ENCODE measurements around the gene RELL2. TPM values are rescaled to one million over a fixed set of nuclear protein-coding genes. Genes with fewer than 3 reads are reported as not detected.

RELL2 gene
- total RNA-seq, 1 donor from 2014 or later: under 0.01 TPM

- peaks cover 0 to 16% (median 12%) of the 10 kb centered on the region in 3 donors for H3K27me3 ChIP-seq (ENCODE audit: control insufficient read depth in 3 of 3, insufficient read depth in 3 of 3, low read length in 3 of 3)
- peaks cover 4 to 18% (median 9%) of the 10 kb centered on the region in 3 donors for H3K36me3 ChIP-seq (ENCODE audit: control insufficient read depth in 3 of 3, insufficient read depth in 3 of 3, low read length in 3 of 3)
- no peaks in the 10 kb centered on the region for H3K9me3 ChIP-seq (ENCODE audit: control insufficient read depth in 3 of 3, low read length in 3 of 3)
- H3K9ac ChIP-seq (ENCODE audit: low read depth in 1 of 3, low read length in 3 of 3): peak overlapping the region; percentile 92 to 95 (median 92)
- H3K4me3 ChIP-seq (ENCODE audit: low read length in 3 of 3): peak overlapping the region; percentile 91 to 98 (median 95)
- peak overlapping the region; percentile 76 for H3K27ac ChIP-seq (ENCODE audit: low read depth, low read length)
- H3K4me1 ChIP-seq (ENCODE audit: control insufficient read depth in 3 of 3, insufficient read depth in 3 of 3, low read length in 3 of 3): peaks cover 25 to 35% (median 25%) of the 10 kb centered on the region in 3 donors
Observed at GRCh38 chr5:141635646-141636045, 1.2 kb upstream of the RELL2 start.

GRCh38 chr5:141636106-141636412, 738 bp upstream of the RELL2 start:
- Histone ChIP-seq H3K27me3 (ENCODE audit: control insufficient read depth in 3 of 3, insufficient read depth in 3 of 3, low read length in 3 of 3) (peaks cover 0 to 16% (median 12%) of the 10 kb centered on the region in 3 donors), H3K36me3 (ENCODE audit: control insufficient read depth in 3 of 3, insufficient read depth in 3 of 3, low read length in 3 of 3) (peaks cover 4 to 15% (median 9%) of the 10 kb centered on the region in 3 donors), H3K4me3 (ENCODE audit: low read length in 3 of 3) (peak overlapping the region; percentile 91 to 98 (median 95)), H3K4me1 (ENCODE audit: control insufficient read depth in 3 of 3, insufficient read depth in 3 of 3, low read length in 3 of 3) (peaks cover 25 to 35% (median 25%) of the 10 kb centered on the region in 3 donors), H3K27ac (ENCODE audit: low read depth, low read length) (peak overlapping the region; percentile 76), H3K9me3 (ENCODE audit: control insufficient read depth in 3 of 3, low read length in 3 of 3) (no peaks in the 10 kb centered on the region), H3K9ac (ENCODE audit: low read depth in 1 of 3, low read length in 3 of 3) (peak overlapping the region; percentile 92 to 95 (median 92))

GRCh38 chr5:141637123-141637766, 448 bp downstream of the RELL2 start:
- H3K9me3 ChIP-seq (ENCODE audit: control insufficient read depth in 3 of 3, low read length in 3 of 3): no peaks in the 10 kb centered on the region
- H3K36me3 ChIP-seq (ENCODE audit: control insufficient read depth in 3 of 3, insufficient read depth in 3 of 3, low read length in 3 of 3): peaks cover 4 to 12% (median 9%) of the 10 kb centered on the region in 3 donors
- H3K27me3 ChIP-seq (ENCODE audit: control insufficient read depth in 3 of 3, insufficient read depth in 3 of 3, low read length in 3 of 3): peaks cover 0 to 16% (median 12%) of the 10 kb centered on the region in 3 donors
- no peak overlapping the region for H3K27ac ChIP-seq (ENCODE audit: low read depth, low read length)
- peaks cover 25 to 35% (median 25%) of the 10 kb centered on the region in 3 donors for H3K4me1 ChIP-seq (ENCODE audit: control insufficient read depth in 3 of 3, insufficient read depth in 3 of 3, low read length in 3 of 3)
- peak overlapping the region; percentile 91 to 98 (median 95) for H3K4me3 ChIP-seq (ENCODE audit: low read length in 3 of 3)
- peak overlapping the region; percentile 20 to 95 (median 62) for H3K9ac ChIP-seq (ENCODE audit: low read depth in 1 of 3, low read length in 3 of 3)

- H3K27ac ChIP-seq (ENCODE audit: low read depth, low read length): no peak overlapping the region
- peak overlapping the region in 1 of 3 donors; percentile 95 for H3K9ac ChIP-seq (ENCODE audit: low read depth in 1 of 3, low read length in 3 of 3)
Observed at GRCh38 chr5:141637767-141638419, 1.1 kb downstream of the RELL2 start.

GRCh38 chr5:141638771-141639170, 2.0 kb downstream of the RELL2 start:
- H3K27ac ChIP-seq (ENCODE audit: low read depth, low read length): no peak overlapping the region
- H3K9me3 ChIP-seq (ENCODE audit: control insufficient read depth in 3 of 3, low read length in 3 of 3): no peaks in the 10 kb centered on the region
- H3K27me3 ChIP-seq (ENCODE audit: control insufficient read depth in 3 of 3, insufficient read depth in 3 of 3, low read length in 3 of 3): peaks cover 0 to 16% (median 12%) of the 10 kb centered on the region in 3 donors
- H3K36me3 ChIP-seq (ENCODE audit: control insufficient read depth in 3 of 3, insufficient read depth in 3 of 3, low read length in 3 of 3): peaks cover 0 to 7% (median 6%) of the 10 kb centered on the region in 3 donors
- no peak overlapping the region for H3K9ac ChIP-seq (ENCODE audit: low read depth in 1 of 3, low read length in 3 of 3)
- peaks cover 25 to 35% (median 25%) of the 10 kb centered on the region in 3 donors for H3K4me1 ChIP-seq (ENCODE audit: control insufficient read depth in 3 of 3, insufficient read depth in 3 of 3, low read length in 3 of 3)
- H3K4me3 ChIP-seq (ENCODE audit: low read length in 3 of 3): no peak overlapping the region

More at GRCh38 chr5:141637767-141638419, 1.1 kb downstream of the RELL2 start:
- Histone ChIP-seq H3K4me3 (ENCODE audit: low read length in 3 of 3) (peak overlapping the region; percentile 91 to 98 (median 95)), H3K4me1 (ENCODE audit: control insufficient read depth in 3 of 3, insufficient read depth in 3 of 3, low read length in 3 of 3) (peaks cover 25 to 35% (median 25%) of the 10 kb centered on the region in 3 donors), H3K27me3 (ENCODE audit: control insufficient read depth in 3 of 3, insufficient read depth in 3 of 3, low read length in 3 of 3) (peaks cover 0 to 16% (median 12%) of the 10 kb centered on the region in 3 donors), H3K9me3 (ENCODE audit: control insufficient read depth in 3 of 3, low read length in 3 of 3) (no peaks in the 10 kb centered on the region), H3K36me3 (ENCODE audit: control insufficient read depth in 3 of 3, insufficient read depth in 3 of 3, low read length in 3 of 3) (peaks cover 0 to 7% (median 6%) of the 10 kb centered on the region in 3 donors)

GRCh38 chr5:141639357-141640050, 2.7 kb downstream of the RELL2 start:
- no peaks in the 10 kb centered on the region for H3K9me3 ChIP-seq (ENCODE audit: control insufficient read depth in 3 of 3, low read length in 3 of 3)
- H3K9ac ChIP-seq (ENCODE audit: low read depth in 1 of 3, low read length in 3 of 3): no peak overlapping the region
- H3K36me3 ChIP-seq (ENCODE audit: control insufficient read depth in 3 of 3, insufficient read depth in 3 of 3, low read length in 3 of 3): peaks cover 0 to 6% (median 6%) of the 10 kb centered on the region in 3 donors
- H3K4me1 ChIP-seq (ENCODE audit: control insufficient read depth in 3 of 3, insufficient read depth in 3 of 3, low read length in 3 of 3): peaks cover 25 to 35% (median 25%) of the 10 kb centered on the region in 3 donors
- peaks cover 0 to 16% (median 12%) of the 10 kb centered on the region in 3 donors for H3K27me3 ChIP-seq (ENCODE audit: control insufficient read depth in 3 of 3, insufficient read depth in 3 of 3, low read length in 3 of 3)
- no peak overlapping the region for H3K27ac ChIP-seq (ENCODE audit: low read depth, low read length)
- H3K4me3 ChIP-seq (ENCODE audit: low read length in 3 of 3): no peak overlapping the region

DNA sequence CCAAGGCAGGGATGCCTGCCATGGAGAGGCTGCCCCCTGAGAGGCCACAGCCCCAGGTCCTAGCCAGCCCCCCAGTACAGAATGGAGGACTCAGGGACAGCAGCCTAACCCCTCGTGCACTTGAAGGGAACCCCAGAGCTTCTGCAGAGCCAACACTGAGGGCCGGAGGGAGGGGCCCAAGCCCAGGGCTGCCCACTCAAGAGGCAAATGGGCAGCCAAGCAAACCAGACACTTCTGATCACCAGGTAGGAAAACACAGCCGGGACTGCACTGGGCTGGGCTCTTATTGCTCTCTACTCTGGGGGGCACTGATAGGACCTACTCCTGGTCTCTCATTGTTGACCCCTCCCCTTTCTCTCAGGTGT, 3.2 kb downstream of the RELL2 start:
- H3K36me3 ChIP-seq (ENCODE audit: control insufficient read depth in 3 of 3, insufficient read depth in 3 of 3, low read length in 3 of 3): peaks cover 0 to 7% (median 2%) of the 10 kb centered on the region in 3 donors

DNA sequence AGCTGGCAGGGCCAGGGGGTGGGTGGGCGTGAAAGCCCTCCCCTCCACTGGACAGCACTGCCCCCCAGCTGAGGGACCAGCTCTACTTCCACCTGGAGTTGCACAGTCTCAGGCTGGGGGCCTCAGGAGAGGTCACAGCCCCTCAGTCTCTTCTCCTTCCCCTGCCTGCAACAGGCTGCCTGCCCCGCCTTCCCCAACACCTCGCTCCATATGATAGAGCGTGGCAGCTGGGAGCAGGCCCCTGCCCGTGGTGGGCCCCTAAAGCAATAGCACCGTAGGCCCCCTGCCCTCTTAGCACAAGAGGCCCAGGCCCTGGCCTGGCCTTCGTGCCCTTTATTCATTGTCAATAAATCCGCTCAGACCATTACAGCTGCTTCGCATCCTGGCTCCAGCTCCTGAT, 3.9 kb downstream of the RELL2 start:
- Histone ChIP-seq H3K4me3 (ENCODE audit: low read length in 3 of 3) (no peak overlapping the region), H3K36me3 (ENCODE audit: control insufficient read depth in 3 of 3, insufficient read depth in 3 of 3, low read length in 3 of 3) (peaks cover 0 to 8% (median 2%) of the 10 kb centered on the region in 3 donors), H3K9me3 (ENCODE audit: control insufficient read depth in 3 of 3, low read length in 3 of 3) (no peaks in the 10 kb centered on the region), H3K27ac (ENCODE audit: low read depth, low read length) (no peak overlapping the region), H3K27me3 (ENCODE audit: control insufficient read depth in 3 of 3, insufficient read depth in 3 of 3, low read length in 3 of 3) (peaks cover 0 to 16% (median 12%) of the 10 kb centered on the region in 3 donors), H3K9ac (ENCODE audit: low read depth in 1 of 3, low read length in 3 of 3) (no peak overlapping the region), H3K4me1 (ENCODE audit: control insufficient read depth in 3 of 3, insufficient read depth in 3 of 3, low read length in 3 of 3) (peaks cover 13 to 24% (median 18%) of the 10 kb centered on the region in 3 donors)

More for the DNA sequence above, 3.2 kb downstream of the RELL2 start:
- no peak overlapping the region for H3K27ac ChIP-seq (ENCODE audit: low read depth, low read length)
- H3K9ac ChIP-seq (ENCODE audit: low read depth in 1 of 3, low read length in 3 of 3): no peak overlapping the region
- no peak overlapping the region for H3K4me3 ChIP-seq (ENCODE audit: low read length in 3 of 3)
- no peaks in the 10 kb centered on the region for H3K9me3 ChIP-seq (ENCODE audit: control insufficient read depth in 3 of 3, low read length in 3 of 3)
- H3K27me3 ChIP-seq (ENCODE audit: control insufficient read depth in 3 of 3, insufficient read depth in 3 of 3, low read length in 3 of 3): peaks cover 0 to 16% (median 12%) of the 10 kb centered on the region in 3 donors
- peaks cover 20 to 31% (median 24%) of the 10 kb centered on the region in 3 donors for H3K4me1 ChIP-seq (ENCODE audit: control insufficient read depth in 3 of 3, insufficient read depth in 3 of 3, low read length in 3 of 3)

DNA sequence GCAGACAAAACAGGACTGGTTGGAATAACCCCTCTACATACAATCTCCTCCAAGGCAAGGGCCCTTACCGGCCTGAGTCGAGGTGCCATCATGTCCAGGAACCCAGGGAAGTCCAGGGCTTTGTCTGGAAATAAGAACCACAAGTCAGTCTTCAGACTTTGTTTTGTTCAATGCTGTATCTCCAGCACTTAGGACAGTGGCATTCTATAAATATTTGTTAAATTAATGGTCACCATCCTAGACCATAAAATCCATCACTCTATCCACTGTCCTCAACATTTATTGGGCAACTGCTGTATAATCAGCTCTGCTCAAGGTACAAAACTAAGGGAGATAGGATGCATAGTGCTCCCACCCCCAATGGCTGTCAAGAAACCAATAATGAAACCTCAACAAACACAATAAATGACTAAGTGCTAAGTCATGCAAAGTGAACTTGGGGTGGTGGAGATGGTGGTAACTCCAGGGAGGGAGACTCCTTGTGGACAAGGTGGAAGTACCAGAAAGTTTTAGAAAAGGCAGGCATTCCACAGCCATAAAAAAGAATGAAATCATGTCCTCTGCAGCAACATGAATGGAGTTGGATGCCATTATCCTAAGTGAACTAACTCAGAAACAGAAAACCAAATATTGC, 5.0 kb downstream of the RELL2 start:
- Histone ChIP-seq H3K27ac (ENCODE audit: low read depth, low read length) (no peak overlapping the region), H3K4me3 (ENCODE audit: low read length in 3 of 3) (no peak overlapping the region), H3K9me3 (ENCODE audit: control insufficient read depth in 3 of 3, low read length in 3 of 3) (no peaks in the 10 kb centered on the region), H3K36me3 (ENCODE audit: control insufficient read depth in 3 of 3, insufficient read depth in 3 of 3, low read length in 3 of 3) (peaks cover 0 to 14% (median 0%) of the 10 kb centered on the region in 3 donors), H3K4me1 (ENCODE audit: control insufficient read depth in 3 of 3, insufficient read depth in 3 of 3, low read length in 3 of 3) (peaks cover 8 to 17% (median 13%) of the 10 kb centered on the region in 3 donors), H3K9ac (ENCODE audit: low read depth in 1 of 3, low read length in 3 of 3) (no peak overlapping the region), H3K27me3 (ENCODE audit: control insufficient read depth in 3 of 3, insufficient read depth in 3 of 3, low read length in 3 of 3) (peaks cover 0 to 16% (median 12%) of the 10 kb centered on the region in 3 donors)
